Measurements from ENCODE around the gene TNFRSF21.

DNA sequence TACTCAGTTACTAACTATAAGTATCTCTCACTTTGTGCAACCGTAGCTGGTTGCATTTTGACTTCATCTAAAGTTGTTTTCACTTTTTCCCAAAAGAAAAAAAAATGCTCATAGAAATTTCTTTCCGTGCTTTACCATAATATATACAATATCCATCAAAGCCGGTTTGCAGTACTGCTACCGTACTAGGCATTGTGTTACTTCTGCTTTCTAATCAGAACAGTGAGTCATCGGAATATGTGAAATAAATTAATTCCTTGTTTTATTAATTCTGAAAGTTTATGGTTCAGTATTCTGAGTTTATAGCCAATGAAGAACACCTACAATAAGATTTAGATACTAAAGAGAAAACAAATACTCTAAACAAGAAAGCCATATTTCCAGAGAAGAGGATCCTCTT, 72.5 kb downstream of the TNFRSF21 start:
- no peak for TF ChIP-seq EZH2 (IDR thresholded peaks at IDR 0.05; ENCODE audit: borderline replicate concordance, low read depth, low read length, severe bottlenecking)
- TF ChIP-seq, protein P1, sequence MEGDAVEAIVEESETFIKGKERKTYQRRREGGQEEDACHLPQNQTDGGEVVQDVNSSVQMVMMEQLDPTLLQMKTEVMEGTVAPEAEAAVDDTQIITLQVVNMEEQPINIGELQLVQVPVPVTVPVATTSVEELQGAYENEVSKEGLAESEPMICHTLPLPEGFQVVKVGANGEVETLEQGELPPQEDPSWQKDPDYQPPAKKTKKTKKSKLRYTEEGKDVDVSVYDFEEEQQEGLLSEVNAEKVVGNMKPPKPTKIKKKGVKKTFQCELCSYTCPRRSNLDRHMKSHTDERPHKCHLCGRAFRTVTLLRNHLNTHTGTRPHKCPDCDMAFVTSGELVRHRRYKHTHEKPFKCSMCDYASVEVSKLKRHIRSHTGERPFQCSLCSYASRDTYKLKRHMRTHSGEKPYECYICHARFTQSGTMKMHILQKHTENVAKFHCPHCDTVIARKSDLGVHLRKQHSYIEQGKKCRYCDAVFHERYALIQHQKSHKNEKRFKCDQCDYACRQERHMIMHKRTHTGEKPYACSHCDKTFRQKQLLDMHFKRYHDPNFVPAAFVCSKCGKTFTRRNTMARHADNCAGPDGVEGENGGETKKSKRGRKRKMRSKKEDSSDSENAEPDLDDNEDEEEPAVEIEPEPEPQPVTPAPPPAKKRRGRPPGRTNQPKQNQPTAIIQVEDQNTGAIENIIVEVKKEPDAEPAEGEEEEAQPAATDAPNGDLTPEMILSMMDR (IDR thresholded peaks at IDR 0.05; ENCODE audit: borderline replicate concordance, extremely low read depth, low read length, poor library complexity, severe bottlenecking), result no peak

Measured in DND-41 (cell line).